Epithelial cell of esophagus (primary cell): Measurements from ENCODE around the gene TTC27.
A peak's percentile ranks its signal among the peaks of the same experiment; 100 is the strongest.
"Not testable (repeated sequence)": the region's sequence is repeated elsewhere in the genome, so short reads cannot be mapped to it uniquely, and the experiment has no call there.

ENCODE experiments used
- DNase-seq: peaks from one replicate; pipeline ENCODE4 v3.0.0; 2010; ENCODE audit warnings: low read depth
- H3K4me3 ChIP-seq: 2 replicates; pipeline ENCODE4 v1.5.1; 2011; ENCODE audit warnings: mild to moderate bottlenecking, low read length, control low read depth
- TF ChIP-seq, protein P1 (sequence below): IDR thresholded peaks from 2 replicates; pipeline ENCODE4 v1.5.1; 2011; ENCODE audit warnings: low read depth, mild to moderate bottlenecking, low read length, control low read depth, inconsistent platforms; ENCODE audit not compliant: insufficient read depth; ENCODE audit errors: missing control alignments

TTC27 gene

GRCh38 chr2:32862269-32863055, 234.6 kb downstream of the TTC27 start:
- TF ChIP-seq, protein P1, sequence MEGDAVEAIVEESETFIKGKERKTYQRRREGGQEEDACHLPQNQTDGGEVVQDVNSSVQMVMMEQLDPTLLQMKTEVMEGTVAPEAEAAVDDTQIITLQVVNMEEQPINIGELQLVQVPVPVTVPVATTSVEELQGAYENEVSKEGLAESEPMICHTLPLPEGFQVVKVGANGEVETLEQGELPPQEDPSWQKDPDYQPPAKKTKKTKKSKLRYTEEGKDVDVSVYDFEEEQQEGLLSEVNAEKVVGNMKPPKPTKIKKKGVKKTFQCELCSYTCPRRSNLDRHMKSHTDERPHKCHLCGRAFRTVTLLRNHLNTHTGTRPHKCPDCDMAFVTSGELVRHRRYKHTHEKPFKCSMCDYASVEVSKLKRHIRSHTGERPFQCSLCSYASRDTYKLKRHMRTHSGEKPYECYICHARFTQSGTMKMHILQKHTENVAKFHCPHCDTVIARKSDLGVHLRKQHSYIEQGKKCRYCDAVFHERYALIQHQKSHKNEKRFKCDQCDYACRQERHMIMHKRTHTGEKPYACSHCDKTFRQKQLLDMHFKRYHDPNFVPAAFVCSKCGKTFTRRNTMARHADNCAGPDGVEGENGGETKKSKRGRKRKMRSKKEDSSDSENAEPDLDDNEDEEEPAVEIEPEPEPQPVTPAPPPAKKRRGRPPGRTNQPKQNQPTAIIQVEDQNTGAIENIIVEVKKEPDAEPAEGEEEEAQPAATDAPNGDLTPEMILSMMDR, result no peak
- H3K4me3 ChIP-seq, result no peak overlapping the region
- peak; percentile 40 for DNase-seq

DNA sequence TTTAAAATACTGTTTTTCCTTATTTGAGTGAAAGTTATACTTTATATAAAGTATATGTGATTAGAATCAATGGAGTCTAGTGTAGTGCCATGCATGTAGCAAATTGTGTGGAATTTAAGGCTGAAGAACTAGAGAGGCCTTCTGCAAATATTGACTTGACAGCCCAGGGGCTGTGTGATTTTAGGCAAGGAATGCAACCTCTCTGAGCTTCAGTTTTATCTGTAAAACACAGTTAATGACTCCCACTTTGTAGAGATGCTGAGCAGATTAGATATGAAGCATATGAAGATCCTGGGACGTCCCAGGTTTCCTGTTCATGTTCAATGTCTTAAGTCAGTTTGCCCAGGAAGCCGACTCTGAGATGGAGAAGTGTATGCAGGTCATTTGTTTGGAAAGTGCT, 235.5 kb downstream of the TTC27 start:
- TF ChIP-seq, protein P1, result no peak
- DNase-seq, result no peak
- no peak overlapping the region for H3K4me3 ChIP-seq

DNA sequence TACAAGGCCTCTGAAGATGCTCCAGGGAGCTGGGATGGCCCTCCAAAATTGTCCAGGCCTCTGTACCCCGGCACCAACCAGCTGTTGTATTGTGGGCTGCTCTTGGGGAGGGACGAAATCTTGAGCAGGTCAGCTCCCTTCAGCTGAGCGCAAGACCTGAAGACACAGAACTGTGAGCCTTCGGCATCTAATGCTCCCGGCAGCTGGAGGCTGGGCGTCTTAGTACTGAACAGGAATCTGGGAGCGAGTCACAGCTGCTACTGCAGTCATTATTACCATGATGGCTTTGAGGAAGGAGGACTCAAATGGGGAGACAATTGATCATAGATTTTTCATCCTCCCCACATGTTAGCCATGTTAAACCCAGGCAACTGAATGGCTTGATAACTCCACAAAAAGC, 236.0 kb downstream of the TTC27 start:
- no peak overlapping the region for H3K4me3 ChIP-seq
- TF ChIP-seq, protein P1, result no peak
- DNase-seq, result no peak

GRCh38 chr2:32864334-32865111, 236.7 kb downstream of the TTC27 start:
- no peak for DNase-seq

DNA sequence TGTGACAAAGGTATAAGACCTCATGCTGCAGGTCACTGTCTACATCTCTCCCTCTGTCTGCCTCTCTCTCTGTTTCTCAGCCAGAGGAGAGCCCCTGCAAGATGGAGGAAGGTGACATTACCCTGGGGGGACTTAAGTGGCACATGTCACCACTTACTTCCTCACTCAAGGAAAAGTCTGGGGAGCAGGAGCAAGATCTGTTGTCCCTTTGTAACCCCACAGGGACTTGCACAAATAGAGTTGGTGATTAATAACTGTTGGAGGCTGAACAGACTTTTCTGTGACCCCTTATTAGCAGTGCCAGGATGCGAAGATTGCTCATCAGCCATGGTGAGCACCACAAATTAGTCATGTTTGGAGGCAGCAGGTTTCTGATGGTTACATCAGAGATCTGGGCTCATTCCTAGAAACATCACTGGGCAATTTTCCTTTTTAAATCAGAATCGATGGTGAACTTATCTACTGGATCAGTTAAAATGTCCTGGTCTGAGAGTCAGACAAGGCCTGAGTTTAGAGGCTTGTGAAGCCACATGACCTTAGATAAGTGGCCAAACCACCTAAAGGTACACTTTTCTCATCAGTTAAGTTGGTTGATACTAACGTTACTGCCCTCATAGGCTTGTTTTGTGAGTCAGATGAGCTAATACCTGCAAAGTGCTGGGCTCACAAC, 237.7 kb downstream of the TTC27 start:
- peak; percentile 91 for DNase-seq
- TF ChIP-seq, protein P1, result no peak
- H3K4me3 ChIP-seq, result no peak overlapping the region

More at GRCh38 chr2:32864334-32865111, 236.7 kb downstream of the TTC27 start:
- TF ChIP-seq, protein P1, result no peak
- H3K4me3 ChIP-seq, result no peak overlapping the region

- not testable (repeated sequence) for H3K4me3 ChIP-seq, DNase-seq
Observed at GRCh38 chr2:32866462-32866861, 238.6 kb downstream of the TTC27 start.
